ENCODE measurements around the gene ARFRP1.
"Not testable (repeated sequence)": the region's sequence is repeated elsewhere in the genome, so short reads cannot be mapped to it uniquely, and the experiment has no call there.

ARFRP1 gene

DNA sequence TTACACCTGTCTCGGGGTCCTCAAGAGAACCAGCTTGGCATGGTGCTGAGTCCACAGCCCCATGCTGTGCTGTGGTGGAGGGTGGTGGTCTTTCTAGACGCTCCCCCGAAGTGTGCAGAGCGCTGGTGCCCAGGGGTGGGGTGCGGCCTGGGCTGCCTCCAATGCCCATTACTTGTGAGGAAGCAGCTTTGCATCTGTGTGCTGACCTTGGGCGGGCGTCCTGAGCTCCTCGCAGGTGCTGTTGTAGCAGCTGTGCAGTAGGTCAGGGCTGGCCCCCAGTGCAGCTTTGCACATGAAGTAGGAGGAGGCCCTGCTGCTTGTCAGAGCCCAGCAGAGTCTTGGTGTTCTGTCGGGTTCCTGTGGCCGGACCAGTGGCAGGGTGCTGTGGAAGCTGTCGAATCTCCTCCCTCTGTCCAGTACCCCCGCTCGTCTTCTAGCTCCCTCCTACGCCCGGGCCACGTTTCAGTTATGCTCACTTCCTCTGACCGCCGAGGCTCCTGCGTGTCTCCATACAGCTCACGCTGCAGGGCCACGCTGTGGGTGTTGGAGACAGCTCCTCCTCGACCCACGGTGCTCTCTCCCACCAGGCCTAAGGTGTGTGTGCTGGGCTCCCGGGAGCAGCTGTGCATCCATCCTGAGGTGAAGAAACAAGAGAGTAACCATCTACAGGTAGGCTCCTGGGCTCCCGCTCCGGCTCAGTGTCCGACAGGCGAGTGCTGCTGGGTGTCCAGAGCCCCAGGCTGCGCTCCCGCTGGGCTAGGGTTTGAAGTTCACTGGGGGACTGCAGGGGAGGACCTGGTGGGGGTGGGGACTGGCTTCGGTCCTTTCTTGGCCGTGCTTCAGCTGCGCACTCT lies 45.6 kb downstream of the ARFRP1 start:
- Histone ChIP-seq H4K20me1 (ENCODE audit: insufficient read depth, low read length) (no peaks in the 10 kb centered on the region), H3K27ac (ENCODE audit: low read depth, low read length, poor library complexity, severe bottlenecking) (no peak overlapping the region), H3K9me3 (ENCODE audit: low read length) (no peaks in the 10 kb centered on the region), H3K9ac (ENCODE audit: low read length) (no peak overlapping the region), H3K4me2 (ENCODE audit: low read length) (no peak overlapping the region), H3K4me1 (ENCODE audit: insufficient read depth, low read length, severe bottlenecking) (peaks cover 19% of the 10 kb centered on the region), H3K27me3 (ENCODE audit: insufficient read depth, low read length) (no peaks in the 10 kb centered on the region), H3K4me3 (ENCODE audit: low read depth, low read length, poor library complexity, severe bottlenecking) (no peak overlapping the region), H3K36me3 (ENCODE audit: insufficient read depth, low read length) (peaks cover 45% of the 10 kb centered on the region), H3K9me2 (ENCODE audit: low read depth, low read length) (no peaks in the 10 kb centered on the region), H3F3A (ENCODE audit: insufficient read depth, low read length) (no peaks in the 10 kb centered on the region), H2AFZ (ENCODE audit: low read length) (no peak overlapping the region), H3K79me2 (ENCODE audit: insufficient read depth, low read length) (no peaks in the 10 kb centered on the region)
- no peak for TF ChIP-seq EZH2 (IDR thresholded peaks at IDR 0.05; ENCODE audit: borderline replicate concordance, low read length)
- TF ChIP-seq, protein P1, sequence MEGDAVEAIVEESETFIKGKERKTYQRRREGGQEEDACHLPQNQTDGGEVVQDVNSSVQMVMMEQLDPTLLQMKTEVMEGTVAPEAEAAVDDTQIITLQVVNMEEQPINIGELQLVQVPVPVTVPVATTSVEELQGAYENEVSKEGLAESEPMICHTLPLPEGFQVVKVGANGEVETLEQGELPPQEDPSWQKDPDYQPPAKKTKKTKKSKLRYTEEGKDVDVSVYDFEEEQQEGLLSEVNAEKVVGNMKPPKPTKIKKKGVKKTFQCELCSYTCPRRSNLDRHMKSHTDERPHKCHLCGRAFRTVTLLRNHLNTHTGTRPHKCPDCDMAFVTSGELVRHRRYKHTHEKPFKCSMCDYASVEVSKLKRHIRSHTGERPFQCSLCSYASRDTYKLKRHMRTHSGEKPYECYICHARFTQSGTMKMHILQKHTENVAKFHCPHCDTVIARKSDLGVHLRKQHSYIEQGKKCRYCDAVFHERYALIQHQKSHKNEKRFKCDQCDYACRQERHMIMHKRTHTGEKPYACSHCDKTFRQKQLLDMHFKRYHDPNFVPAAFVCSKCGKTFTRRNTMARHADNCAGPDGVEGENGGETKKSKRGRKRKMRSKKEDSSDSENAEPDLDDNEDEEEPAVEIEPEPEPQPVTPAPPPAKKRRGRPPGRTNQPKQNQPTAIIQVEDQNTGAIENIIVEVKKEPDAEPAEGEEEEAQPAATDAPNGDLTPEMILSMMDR (IDR thresholded peaks at IDR 0.05; ENCODE audit: low read length) = no peak

DNA sequence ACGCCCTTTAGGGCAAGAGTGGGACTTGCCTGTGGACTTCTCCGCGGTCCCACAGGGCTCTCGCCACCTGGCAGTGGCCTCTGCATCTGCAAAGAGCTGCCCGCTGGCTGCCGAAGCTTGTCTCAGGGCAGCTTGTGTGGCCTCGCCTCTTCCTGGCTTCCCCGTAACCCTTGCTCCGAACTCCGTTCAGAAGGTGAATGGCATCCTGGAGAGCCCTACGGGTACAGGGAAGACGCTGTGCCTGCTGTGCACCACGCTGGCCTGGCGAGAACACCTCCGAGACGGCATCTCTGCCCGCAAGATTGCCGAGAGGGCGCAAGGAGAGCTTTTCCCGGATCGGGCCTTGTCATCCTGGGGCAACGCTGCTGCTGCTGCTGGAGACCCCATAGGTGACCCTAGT lies 46.7 kb downstream of the ARFRP1 start:
- H3K27me3 ChIP-seq (ENCODE audit: insufficient read depth, low read length) = no peaks in the 10 kb centered on the region
- H3K9me3 ChIP-seq (ENCODE audit: low read length) = no peaks in the 10 kb centered on the region
- H3K4me1 ChIP-seq (ENCODE audit: insufficient read depth, low read length, severe bottlenecking) = peaks cover 21% of the 10 kb centered on the region
- no peak overlapping the region for H3K27ac ChIP-seq (ENCODE audit: low read depth, low read length, poor library complexity, severe bottlenecking)
- H3K4me2 ChIP-seq (ENCODE audit: low read length) = no peak overlapping the region
- peaks cover 37% of the 10 kb centered on the region for H3K36me3 ChIP-seq (ENCODE audit: insufficient read depth, low read length)
- H2AFZ ChIP-seq (ENCODE audit: low read length) = no peak overlapping the region
- H4K20me1 ChIP-seq (ENCODE audit: insufficient read depth, low read length) = no peaks in the 10 kb centered on the region
- H3K9me2 ChIP-seq (ENCODE audit: low read depth, low read length) = no peaks in the 10 kb centered on the region
- H3F3A ChIP-seq (ENCODE audit: insufficient read depth, low read length) = no peaks in the 10 kb centered on the region
- H3K4me3 ChIP-seq (ENCODE audit: low read depth, low read length, poor library complexity, severe bottlenecking) = no peak overlapping the region
- no peak overlapping the region for H3K9ac ChIP-seq (ENCODE audit: low read length)
- H3K79me2 ChIP-seq (ENCODE audit: insufficient read depth, low read length) = no peaks in the 10 kb centered on the region
- no peak for TF ChIP-seq EZH2 (IDR thresholded peaks at IDR 0.05; ENCODE audit: borderline replicate concordance, low read length)
- TF ChIP-seq, protein P1 (IDR thresholded peaks at IDR 0.05; ENCODE audit: low read length) = no peak

DNA sequence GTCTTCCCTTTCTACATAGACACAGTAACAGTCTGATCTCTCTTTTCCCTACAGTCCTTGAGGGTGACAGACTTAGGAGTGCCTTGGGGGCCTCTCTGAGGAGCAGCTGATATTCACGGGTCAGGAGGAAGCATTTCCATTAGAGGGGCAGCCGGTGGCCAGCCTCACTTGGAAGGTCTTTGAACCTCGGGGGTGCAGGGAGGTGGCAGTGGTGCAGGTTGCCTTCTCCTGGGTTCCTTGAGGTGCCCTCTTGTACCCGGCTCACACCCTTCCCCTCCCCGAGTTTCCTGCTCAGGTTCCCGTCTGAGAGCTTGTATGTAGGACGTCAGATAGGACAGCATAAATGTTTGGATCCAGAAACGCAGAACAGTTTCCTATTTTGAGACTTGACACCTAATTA lies 47.2 kb downstream of the ARFRP1 start:
- H3K4me2 ChIP-seq (ENCODE audit: low read length) = no peak overlapping the region
- H3K4me1 ChIP-seq (ENCODE audit: insufficient read depth, low read length, severe bottlenecking) = peaks cover 21% of the 10 kb centered on the region
- H3F3A ChIP-seq (ENCODE audit: insufficient read depth, low read length) = no peaks in the 10 kb centered on the region
- H3K9me2 ChIP-seq (ENCODE audit: low read depth, low read length) = no peaks in the 10 kb centered on the region
- no peaks in the 10 kb centered on the region for H3K9me3 ChIP-seq (ENCODE audit: low read length)
- H3K9ac ChIP-seq (ENCODE audit: low read length) = no peak overlapping the region
- no peak overlapping the region for H2AFZ ChIP-seq (ENCODE audit: low read length)
- TF ChIP-seq EZH2 (IDR thresholded peaks at IDR 0.05; ENCODE audit: borderline replicate concordance, low read length) = no peak
- TF ChIP-seq, protein P1 (IDR thresholded peaks at IDR 0.05; ENCODE audit: low read length) = no peak
- peaks cover 32% of the 10 kb centered on the region for H3K36me3 ChIP-seq (ENCODE audit: insufficient read depth, low read length)
- H3K27me3 ChIP-seq (ENCODE audit: insufficient read depth, low read length) = no peaks in the 10 kb centered on the region
- H3K79me2 ChIP-seq (ENCODE audit: insufficient read depth, low read length) = no peaks in the 10 kb centered on the region
- no peak overlapping the region for H3K27ac ChIP-seq (ENCODE audit: low read depth, low read length, poor library complexity, severe bottlenecking)
- H3K4me3 ChIP-seq (ENCODE audit: low read depth, low read length, poor library complexity, severe bottlenecking) = no peak overlapping the region
- H4K20me1 ChIP-seq (ENCODE audit: insufficient read depth, low read length) = no peaks in the 10 kb centered on the region

DNA sequence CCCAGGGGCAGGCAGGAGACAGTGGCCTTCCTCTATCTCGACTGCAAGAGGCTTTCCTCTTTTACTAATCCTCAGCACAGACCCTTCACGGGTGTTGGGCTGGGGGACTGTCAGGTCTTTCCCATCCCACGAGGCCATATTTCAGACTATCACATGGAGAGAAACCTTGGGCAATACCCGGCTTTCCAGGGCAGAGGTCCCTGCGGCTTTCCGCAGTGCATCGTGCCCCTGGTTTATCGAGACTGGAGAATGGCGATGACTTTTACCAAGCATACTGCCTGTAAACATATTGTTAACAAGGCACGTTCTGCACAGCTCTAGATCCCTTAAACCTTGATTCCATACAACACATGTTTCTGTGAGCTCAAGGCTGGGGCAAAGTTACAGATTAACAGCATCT lies 47.6 kb downstream of the ARFRP1 start:
- H4K20me1 ChIP-seq (ENCODE audit: insufficient read depth, low read length); H2AFZ ChIP-seq (ENCODE audit: low read length); H3K27me3 ChIP-seq (ENCODE audit: insufficient read depth, low read length); H3K9ac ChIP-seq (ENCODE audit: low read length); H3K9me3 ChIP-seq (ENCODE audit: low read length); H3F3A ChIP-seq (ENCODE audit: insufficient read depth, low read length); H3K4me2 ChIP-seq (ENCODE audit: low read length); H3K4me3 ChIP-seq (ENCODE audit: low read depth, low read length, poor library complexity, severe bottlenecking); H3K79me2 ChIP-seq (ENCODE audit: insufficient read depth, low read length); H3K9me2 ChIP-seq (ENCODE audit: low read depth, low read length); H3K27ac ChIP-seq (ENCODE audit: low read depth, low read length, poor library complexity, severe bottlenecking): not testable (repeated sequence)
- H3K36me3 ChIP-seq (ENCODE audit: insufficient read depth, low read length) = peaks cover 28% of the 10 kb centered on the region; the same call in 1 of the 2 replicates
- H3K4me1 ChIP-seq (ENCODE audit: insufficient read depth, low read length, severe bottlenecking) = peaks cover 21% of the 10 kb centered on the region
